NAMALWA (cell line): Measurements from ENCODE around the gene BRD2.

Experiments
- DNase-seq: peaks from one replicate; pipeline ENCODE4 v3.0.0-alpha.2; 2015; ENCODE audit warnings: low spot score

The BRD2 gene

GRCh38 chr6:32949113-32949512 lies 19.3 kb upstream of the BRD2 start:
- DNase-seq = no peak

GRCh38 chr6:32950010-32950409 lies 18.4 kb upstream of the BRD2 start:
- DNase-seq = no peak

- no peak for DNase-seq
These were observed 17.9 kb upstream of the BRD2 start for GRCh38 chr6:32950449-32950848.

- DNase-seq = peak; percentile 98
These were observed 15.3 kb upstream of the BRD2 start, which contains the start of gene HLA-DMA for GRCh38 chr6:32952817-32953739. Gene HLA-DMA, minus strand, starts transcription at chr6:32953097. Its CDS starts 61 bp downstream, at chr6:32953036.

DNA sequence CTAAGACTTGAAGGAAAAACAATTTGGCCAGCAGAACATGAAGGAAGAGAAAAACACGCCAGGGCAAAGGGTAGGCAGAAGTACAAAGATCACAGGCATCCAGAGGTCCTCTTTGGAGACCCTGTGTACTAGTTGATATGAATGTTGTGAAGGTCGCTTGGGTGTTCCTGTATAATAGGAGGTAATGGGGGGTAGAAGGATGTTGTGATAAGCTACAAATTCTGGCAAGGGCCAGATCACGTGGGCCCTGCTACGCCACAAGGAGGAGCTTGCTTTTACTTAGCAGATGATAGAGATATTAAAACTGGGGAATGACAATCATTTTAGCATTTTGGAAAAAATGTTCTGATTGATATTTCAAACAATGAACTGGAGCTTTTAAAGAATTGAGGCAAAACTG lies 14.6 kb upstream of the BRD2 start:
- no peak for DNase-seq

DNA sequence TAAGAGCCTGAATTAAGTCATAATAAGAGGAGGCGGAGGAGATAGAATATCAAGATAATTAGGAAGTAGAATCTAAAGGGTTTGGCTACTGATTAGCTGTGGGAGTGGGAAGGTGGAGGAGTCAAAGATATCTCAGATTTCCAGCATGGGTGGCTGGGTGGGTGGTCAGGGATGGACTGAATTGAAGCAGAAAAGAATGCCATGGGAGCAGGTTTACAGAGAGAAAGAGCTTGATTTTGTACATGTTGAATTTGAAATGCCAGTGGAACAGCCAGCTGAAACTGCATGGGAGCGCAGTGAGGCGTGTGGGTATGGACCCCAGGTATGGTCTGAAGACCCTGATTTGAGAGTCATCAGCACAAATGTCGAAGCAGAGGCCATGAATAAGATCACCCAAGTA lies 14.1 kb upstream of the BRD2 start:
- no peak for DNase-seq

GRCh38 chr6:32954986-32955802 lies 13.2 kb upstream of the BRD2 start:
- DNase-seq = peak; percentile 59

GRCh38 chr6:32956176-32956575 lies 12.2 kb upstream of the BRD2 start:
- DNase-seq = peak; percentile 51

- DNase-seq = no peak
These were observed 7.8 kb upstream of the BRD2 start for GRCh38 chr6:32960563-32960962.

GRCh38 chr6:32962213-32962826 lies 6.1 kb upstream of the BRD2 start:
- no peak for DNase-seq

DNA sequence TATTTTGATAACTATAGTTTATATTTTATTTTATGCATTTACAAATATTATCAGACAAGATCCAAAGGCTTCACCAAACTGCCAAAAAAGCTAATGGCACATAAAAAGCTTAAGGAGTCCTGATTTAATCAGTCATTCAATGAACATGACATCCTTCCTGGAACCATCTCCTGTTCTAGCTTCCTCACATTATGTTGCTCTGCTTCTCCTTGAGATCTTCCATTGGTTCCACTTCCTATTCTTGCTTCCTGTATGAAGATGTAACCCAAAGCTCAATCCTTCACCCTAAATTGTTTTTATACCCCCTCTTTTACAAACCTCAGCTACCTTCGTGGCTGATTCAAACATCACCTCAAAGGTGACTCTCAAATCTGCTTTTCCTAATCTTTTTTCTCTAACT lies 4.5 kb upstream of the BRD2 start:
- DNase-seq = no peak

- no peak for DNase-seq
These were observed 3.6 kb upstream of the BRD2 start for GRCh38 chr6:32964776-32965175.

GRCh38 chr6:32967151-32968091 lies 973 bp upstream of the BRD2 start:
- DNase-seq = peak; percentile 92

GRCh38 chr6:32968867-32969684 lies 682 bp downstream of the BRD2 start:
- peak; percentile 94 for DNase-seq

DNA sequence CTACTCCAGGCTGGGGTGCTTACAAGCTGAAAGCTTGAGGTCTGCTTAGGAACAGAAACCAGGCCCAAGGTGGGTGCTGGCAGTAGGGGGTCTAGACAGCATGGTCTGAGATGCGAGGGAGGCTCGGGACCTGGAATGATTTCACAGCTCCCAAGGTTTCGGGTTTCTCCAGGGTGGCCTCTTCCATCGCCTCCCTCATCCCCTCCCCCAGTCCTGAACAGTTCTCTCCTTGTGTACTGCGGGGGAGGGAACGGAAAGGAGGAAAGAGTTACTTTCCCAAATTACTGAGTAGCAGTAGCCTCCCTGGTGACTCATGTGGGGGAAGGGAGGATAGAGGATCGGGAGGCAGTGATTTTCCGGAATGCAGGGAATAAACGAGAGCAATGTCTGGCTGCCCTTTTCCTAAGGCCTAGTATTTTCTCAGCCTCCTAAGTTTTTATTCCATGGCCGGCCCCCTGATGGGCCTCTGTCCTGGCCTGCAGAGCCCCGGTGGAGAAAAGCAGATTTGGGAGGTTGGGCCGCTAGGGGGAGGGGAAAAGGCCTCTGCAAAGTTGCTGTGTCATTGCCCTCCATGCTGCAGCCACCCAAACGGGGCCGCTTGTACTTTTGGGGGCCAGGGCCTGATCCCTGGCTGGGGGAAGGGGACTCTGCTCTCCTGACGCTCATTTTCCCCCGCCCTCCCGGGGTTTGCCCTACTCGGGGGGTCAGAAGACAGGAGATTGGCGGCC lies 1.5 kb downstream of the BRD2 start:
- peak; percentile 93 for DNase-seq

DNA sequence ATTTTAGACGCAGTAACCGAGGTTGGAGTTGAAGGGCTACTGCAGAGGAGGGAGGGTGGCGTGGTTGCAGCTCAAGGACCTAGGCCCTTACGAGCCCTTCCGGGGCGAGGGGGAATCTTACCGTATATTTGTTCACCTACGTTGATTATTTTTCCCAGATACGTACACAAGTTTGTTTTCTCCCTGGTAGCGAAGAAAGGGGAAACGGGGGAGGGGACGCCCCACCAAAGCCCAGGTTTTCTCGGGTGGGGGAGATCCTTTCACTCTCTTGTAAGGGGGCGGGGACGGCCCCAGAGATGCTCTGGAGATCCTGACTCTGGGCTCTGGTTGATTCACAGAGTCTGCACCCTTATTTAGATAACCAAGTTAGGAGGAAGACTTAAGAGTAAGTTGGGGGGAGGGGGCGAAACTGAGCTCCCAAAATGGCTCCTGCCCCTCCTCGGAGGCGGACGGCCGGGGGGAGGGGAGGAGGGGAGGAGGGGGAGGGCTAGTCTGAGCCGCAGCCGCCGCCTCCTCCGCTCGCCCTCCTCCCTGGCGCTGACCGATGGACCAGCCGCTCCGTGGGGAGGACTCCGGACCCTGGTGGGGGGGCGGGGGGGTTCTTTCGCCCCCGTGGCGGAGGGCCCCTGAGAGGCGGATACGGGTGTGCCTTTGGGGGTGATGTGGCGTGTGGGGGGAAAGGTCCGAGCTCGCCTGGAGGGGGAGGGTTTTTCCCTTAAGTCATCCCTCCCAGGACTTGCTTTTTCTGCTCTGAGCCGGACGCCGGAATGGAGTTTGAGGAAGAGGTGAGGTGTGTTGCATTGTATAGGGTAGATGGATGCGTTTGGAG lies 2.2 kb downstream of the BRD2 start:
- DNase-seq = peak; percentile 90

DNA sequence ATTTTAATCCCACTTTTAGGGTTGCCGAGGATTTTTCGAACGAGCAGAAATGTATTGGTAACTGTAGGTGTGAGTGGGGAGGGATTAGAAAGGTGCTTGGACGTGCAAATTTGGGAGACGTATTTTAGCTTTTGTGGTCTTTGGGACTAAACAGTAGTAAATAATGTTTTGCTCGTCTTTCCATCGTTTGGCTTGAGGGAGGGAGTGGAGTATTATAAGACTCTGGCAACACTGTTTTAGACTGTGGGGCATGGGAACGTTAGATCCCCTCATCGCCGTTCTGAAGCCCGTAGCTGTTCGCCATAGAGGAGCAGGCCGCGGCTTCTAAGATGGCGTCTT lies 2.8 kb downstream of the BRD2 start:
- no peak for DNase-seq

DNA sequence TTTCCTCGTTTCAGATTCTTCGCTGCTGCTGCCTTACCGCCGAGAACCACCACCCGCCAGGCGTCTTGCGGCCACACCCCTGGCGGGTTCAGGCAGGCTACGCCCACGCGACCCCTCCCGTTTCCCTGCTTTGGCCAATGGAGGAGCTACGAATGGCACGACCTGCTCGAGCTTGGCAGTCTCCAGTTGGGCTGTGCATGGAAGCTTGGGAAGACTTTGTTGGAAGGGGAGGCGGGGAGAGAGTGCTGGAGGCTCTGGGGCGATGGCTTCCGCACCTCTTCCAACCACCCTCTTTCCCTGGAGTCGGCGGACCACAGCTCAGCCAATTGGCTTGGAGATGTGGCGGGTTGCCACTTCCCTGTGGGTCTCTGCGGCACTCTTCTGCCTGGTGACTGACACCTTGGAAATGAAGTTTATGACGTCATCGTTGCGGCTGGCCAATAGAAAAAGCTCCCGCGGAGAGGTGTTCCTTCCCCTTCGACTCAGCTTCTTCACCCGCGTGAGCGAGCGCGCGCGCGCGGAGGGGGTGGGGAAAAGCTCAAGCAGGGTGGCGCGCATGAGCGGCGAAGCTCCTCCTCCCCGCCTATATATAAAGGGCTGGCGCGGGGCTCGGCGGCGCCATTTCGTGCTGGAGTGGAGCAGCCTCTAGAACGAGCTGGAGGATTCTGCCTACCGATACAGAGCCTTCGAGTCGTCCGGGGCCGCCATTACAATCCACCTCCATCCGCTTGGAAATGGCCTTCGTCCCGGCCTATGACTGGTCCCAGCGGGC lies 3.4 kb downstream of the BRD2 start:
- DNase-seq = peak; percentile 100
